HG03175 (cell line): ENCODE measurements around the gene SLC34A1.

Experiments
- ATAC-seq: cut with Tn5 transposase; IDR thresholded peaks from one replicate; pipeline ENCODE4 v1.9.1; 2021; ENCODE audit warnings: mild to moderate bottlenecking, moderate library complexity; ENCODE audit not compliant: unreplicated experiment

The SLC34A1 gene

GRCh38 chr5:177444106-177445051, 60.1 kb downstream of the SLC34A1 start:
- no peak for ATAC-seq

GRCh38 chr5:177445052-177445916, 61.0 kb downstream of the SLC34A1 start:
- no peak for ATAC-seq

DNA sequence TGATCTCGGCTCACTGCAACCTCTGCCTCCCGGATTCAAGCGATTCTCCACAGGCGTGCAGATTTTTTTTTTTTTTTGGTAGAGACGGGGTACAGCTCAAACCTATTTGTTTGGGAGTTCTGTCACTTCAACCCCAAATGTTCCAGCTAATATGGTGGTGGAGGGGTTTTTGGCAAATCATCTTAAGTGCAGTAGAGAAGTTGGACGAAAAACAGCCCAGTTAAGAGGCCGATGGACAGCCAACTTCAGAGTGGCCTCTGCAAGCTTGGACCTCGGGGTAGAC, 61.6 kb downstream of the SLC34A1 start:
- no peak for ATAC-seq

- ATAC-seq = peak; percentile 50
Observed at GRCh38 chr5:177446200-177447065, 62.2 kb downstream of the SLC34A1 start, which contains the start of gene PRR7. TSS of gene PRR7 (plus strand) at chr5:177446814. CDS start at chr5:177455068, 8,254 bp downstream.

DNA sequence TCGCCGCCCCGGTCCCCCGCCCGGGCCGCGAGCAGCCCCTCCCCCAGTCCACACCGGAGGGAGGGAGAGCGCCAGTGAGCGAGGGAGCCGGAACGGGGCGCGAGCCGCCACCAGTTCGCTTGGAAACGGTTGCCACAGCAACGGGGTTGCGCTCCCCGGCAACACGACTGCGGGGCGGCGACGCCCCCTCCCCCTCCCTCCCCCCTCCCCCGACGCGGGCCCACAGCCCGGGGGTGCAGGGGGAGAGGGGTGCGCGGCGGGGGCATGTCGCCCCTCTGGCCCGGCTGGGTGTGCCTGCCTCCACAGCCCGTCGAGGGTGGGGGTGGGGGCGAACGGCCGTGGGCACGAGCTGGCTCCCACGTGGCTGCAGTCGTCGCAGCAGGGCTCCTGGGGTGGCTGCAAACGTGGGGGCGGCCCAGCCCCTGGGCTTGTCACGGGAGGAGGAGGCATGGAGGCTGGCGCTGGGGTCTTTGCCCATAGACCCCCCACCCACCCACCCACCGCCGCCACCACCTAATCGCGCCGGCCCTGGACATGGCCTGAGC, 62.9 kb downstream of the SLC34A1 start:
- peak; percentile 39 for ATAC-seq

- no peak for ATAC-seq
Observed at GRCh38 chr5:177447611-177448243, 63.5 kb downstream of the SLC34A1 start.
